GM04504 (cell line): Measurements from ENCODE around the gene RRAD.

Experiments used
- DNase-seq: peaks from one replicate; pipeline ENCODE4 v3.0.0-alpha.2; 2012; ENCODE audit warnings: low read depth

RRAD gene

GRCh38 chr16:66880288-66881013 is 44.9 kb downstream of the RRAD start, which contains the start of gene PDP2:
PDP2 (plus strand) TSS chr16:66880515; CDS start chr16:66884285, 3,770 bp downstream.
- peak; percentile 91 for DNase-seq

GRCh38 chr16:66878067-66878466 is 47.3 kb downstream of the RRAD start:
- no peak for DNase-seq

DNA sequence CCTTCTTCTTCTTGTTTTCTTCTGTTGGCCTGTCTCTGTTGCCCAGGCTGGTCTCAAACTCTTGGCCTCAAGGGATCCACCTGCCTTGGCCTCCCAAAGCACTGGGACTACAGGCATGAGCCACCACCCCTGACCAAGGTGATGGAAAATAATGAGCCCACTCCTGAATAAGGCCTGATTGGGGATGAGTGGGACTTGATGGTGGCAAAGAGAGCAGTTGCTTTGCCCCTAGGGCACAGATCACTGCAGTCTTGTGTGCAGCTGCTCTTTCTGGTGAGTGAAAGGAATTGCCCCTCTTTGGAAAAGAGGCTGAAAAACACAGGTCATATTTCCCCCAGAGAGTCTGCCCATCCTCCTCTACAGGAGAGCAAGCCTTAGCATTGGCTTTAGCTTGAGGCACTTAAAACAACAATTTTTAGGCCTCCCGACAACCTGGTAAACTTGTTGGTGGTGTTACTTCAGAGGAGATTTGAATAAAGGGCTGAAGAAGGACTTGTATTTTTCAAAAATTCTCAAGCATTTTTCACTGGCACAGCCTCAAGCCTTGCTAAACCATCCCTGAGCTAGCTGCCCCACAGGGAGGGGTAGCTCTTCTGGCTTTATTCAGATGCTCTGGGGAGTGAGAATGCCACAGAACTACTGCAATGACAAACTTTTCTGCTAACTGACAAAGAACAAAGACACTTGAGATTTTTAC is 51.1 kb downstream of the RRAD start:
- no peak for DNase-seq

DNA sequence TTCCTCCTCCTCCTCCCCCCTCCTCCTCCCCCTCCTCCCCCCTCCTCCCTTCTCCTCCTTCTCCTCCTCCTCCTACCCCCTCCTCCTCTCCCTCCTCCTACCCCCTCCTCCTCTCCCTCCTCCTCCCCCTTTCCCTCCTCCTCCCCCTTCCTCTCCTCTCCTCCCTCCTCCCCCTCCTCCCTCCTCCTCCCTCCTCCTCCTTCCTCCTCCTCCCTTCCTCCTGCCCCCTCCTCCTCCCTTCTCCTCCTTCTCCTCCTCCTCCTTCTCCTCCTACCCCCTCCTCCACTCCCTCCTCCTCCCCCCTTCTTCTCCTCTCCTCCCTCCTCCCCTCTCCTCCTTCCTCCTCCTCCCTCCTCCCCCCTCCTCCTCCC is 51.7 kb downstream of the RRAD start:
- no peak for DNase-seq

DNA sequence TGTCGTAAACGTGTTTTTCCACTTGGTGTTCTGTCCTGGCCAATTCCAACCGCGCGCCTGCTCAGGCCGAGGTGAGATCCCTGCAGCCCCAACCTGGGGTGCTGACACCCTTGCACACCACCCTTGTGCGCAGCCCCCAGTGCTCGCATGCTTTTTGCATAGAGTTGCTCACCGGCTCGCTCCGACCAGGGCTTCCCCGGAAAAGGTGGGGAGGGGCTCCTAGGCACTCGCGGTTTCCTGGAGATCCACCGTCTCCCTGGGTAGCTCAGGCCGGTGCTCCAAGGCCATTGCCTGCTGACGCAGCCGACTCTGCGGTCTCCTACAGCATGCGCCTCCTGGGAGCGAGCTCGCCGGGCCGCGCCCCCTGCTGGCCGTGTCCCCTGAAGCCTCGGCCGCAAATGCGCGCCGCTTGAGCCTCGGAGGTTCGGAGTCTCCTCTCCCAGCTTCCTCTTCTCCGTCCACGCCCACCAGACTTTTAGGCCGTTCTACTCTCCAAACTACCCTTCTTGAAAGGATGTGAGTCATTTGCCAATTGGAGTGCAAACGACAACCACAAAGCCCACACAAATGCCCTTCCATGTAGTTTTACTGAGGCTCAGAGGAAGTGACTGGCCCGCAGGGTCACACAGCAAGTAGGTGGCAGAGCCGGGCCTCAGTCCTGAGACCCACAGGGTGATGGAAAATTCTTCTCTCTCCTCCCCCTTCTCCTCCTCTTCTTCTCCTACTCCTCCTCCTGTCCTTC is 52.2 kb downstream of the RRAD start:
- DNase-seq: peak; percentile 97

DNA sequence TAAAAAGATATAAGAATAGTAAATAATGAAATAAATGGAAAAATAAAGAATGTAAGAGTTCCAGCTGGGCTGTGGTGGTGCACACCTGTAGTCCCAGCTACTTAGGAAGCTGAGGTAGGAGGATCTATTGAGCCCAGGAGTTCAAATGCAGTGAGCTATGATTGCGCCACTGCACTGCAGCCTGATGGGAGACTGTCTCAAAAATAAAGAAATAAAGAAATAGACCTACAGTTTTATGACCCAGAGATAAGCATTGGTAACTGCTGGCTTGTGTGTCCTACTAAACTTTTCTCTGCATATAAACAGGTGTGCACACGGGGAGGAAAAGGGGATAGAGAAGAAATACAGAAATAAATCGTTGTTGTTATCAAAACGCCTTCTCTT is 52.8 kb downstream of the RRAD start:
- no peak for DNase-seq

GRCh38 chr16:66871840-66872239 is 53.5 kb downstream of the RRAD start:
- no peak for DNase-seq
